ENCODE results near the gene PEA15.

PEA15 gene, protein sequence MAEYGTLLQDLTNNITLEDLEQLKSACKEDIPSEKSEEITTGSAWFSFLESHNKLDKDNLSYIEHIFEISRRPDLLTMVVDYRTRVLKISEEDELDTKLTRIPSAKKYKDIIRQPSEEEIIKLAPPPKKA

GRCh38 chr1:160205242-160206035 lies at the start of gene PEA15:
Gene PEA15, plus strand, starts transcription at chr1:160205384. Its CDS starts 6,161 bp downstream, at chr1:160211545.
- peak within 1 kb of the TSS; percentile 84 for H3K27ac ChIP-seq
- no peak for TF ChIP-seq ZFX (IDR thresholded peaks at IDR 0.05; ENCODE audit: borderline replicate concordance)
- TF ChIP-seq, protein P1, sequence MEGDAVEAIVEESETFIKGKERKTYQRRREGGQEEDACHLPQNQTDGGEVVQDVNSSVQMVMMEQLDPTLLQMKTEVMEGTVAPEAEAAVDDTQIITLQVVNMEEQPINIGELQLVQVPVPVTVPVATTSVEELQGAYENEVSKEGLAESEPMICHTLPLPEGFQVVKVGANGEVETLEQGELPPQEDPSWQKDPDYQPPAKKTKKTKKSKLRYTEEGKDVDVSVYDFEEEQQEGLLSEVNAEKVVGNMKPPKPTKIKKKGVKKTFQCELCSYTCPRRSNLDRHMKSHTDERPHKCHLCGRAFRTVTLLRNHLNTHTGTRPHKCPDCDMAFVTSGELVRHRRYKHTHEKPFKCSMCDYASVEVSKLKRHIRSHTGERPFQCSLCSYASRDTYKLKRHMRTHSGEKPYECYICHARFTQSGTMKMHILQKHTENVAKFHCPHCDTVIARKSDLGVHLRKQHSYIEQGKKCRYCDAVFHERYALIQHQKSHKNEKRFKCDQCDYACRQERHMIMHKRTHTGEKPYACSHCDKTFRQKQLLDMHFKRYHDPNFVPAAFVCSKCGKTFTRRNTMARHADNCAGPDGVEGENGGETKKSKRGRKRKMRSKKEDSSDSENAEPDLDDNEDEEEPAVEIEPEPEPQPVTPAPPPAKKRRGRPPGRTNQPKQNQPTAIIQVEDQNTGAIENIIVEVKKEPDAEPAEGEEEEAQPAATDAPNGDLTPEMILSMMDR (IDR thresholded peaks at IDR 0.05), result no peak

- TF ChIP-seq, protein P1 (IDR thresholded peaks at IDR 0.05), result no peak
- TF ChIP-seq ZFX (IDR thresholded peaks at IDR 0.05; ENCODE audit: borderline replicate concordance), result no peak
Observed at GRCh38 chr1:160156361-160156760, 48.8 kb upstream of the PEA15 start.

GRCh38 chr1:160157174-160157573 lies 48.0 kb upstream of the PEA15 start:
- TF ChIP-seq, protein P1 (IDR thresholded peaks at IDR 0.05), result no peak
- no peak for TF ChIP-seq ZFX (IDR thresholded peaks at IDR 0.05; ENCODE audit: borderline replicate concordance)

More at GRCh38 chr1:160156361-160156760, 48.8 kb upstream of the PEA15 start:
- no peak overlapping the region for H3K27ac ChIP-seq

GRCh38 chr1:160158031-160158430 lies 47.2 kb upstream of the PEA15 start:
- no peak for TF ChIP-seq ZFX (IDR thresholded peaks at IDR 0.05; ENCODE audit: borderline replicate concordance)
- TF ChIP-seq, protein P1 (IDR thresholded peaks at IDR 0.05), result no peak
- no peak overlapping the region for H3K27ac ChIP-seq

More at GRCh38 chr1:160157174-160157573, 48.0 kb upstream of the PEA15 start:
- no peak overlapping the region for H3K27ac ChIP-seq

DNA sequence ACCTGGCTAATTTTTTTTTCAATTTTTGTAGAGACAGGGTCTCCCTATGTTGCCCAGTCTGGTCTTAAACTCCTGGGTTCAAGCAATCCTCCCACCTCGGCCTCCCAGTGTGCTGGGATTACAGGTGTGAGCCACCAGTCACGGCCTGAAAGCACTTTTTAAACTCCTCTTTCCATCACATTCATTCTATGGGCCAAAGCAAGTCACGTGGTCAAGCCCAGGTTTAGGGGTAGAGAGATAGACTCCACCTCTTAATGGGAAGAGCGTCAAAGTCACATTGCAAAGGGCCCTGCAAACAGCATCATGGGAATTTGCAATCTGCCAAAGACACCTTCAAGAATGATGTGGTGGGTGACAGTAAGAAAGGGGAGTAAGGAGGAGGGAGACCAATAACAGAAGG lies 46.6 kb upstream of the PEA15 start:
- TF ChIP-seq, protein P1 (IDR thresholded peaks at IDR 0.05), result no peak
- no peak for TF ChIP-seq ZFX (IDR thresholded peaks at IDR 0.05; ENCODE audit: borderline replicate concordance)
- no peak overlapping the region for H3K27ac ChIP-seq

DNA sequence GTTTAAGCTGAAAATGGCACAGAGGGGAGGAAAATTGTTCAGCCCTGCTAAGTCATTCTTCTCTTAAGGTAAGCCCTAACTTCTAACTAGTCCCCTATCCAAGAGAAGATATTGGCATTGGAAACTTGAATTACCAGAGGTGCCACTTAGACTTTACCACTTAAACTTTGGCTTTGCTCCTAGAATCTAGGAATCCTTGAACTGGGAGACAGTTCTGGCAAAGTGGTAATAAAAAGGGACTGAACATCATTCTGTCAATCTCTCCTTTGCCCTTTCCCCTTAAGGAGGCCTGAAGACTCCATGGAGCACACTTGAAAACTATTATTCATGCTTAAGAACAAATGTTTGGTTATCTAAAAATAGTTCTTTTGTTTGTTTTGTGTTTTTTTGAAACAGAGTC lies 45.3 kb upstream of the PEA15 start:
- H3K27ac ChIP-seq, result peak overlapping the region; percentile 82
- TF ChIP-seq, protein P1 (IDR thresholded peaks at IDR 0.05), result no peak
- TF ChIP-seq ZFX (IDR thresholded peaks at IDR 0.05; ENCODE audit: borderline replicate concordance), result no peak
